Femur (tissue), 1 donor: ENCODE results near the gene TRIM71.

Experiments used
- DNase-seq: peaks from one replicate; pipeline ENCODE4 v3.0.0-alpha.2; 2017

TRIM71 gene

DNA sequence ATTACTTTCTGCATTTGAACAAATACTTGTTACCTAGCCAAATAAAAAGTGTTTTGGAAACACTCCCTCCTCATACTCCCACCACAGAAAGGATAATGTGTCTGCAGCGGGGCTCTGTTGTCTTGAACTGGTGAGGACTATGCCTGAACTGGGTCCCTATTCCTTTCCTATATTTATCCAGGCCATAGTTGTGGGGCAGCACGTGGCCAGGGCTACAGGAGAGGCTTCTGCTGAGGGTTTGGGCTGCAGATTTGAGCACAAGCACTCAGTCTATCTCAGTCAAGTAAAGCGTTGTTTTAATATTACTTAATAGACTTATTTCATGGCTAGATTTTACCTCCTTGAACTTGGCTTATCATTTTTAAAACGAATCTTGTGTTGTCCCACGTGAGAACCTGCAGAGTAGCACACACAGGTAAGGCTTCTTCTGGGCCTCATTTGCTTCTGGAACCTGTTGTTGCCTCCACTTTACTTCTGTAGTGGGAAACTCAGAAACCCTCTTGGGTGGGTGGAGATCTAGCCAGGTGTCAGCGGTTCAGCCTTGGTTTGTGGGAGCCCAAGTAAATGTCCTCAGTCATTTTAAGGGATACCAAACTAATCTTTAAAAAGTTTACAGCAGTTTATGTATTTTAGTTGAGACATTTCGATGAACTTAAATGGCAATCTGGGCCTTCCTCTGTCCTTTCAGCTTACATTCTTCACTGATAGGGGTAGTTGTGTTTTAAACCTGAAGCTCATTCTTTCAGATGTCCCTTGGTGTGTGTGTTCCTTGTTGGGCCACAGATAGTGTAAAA, 51.1 kb downstream of the TRIM71 start:
- no peak for DNase-seq

DNA sequence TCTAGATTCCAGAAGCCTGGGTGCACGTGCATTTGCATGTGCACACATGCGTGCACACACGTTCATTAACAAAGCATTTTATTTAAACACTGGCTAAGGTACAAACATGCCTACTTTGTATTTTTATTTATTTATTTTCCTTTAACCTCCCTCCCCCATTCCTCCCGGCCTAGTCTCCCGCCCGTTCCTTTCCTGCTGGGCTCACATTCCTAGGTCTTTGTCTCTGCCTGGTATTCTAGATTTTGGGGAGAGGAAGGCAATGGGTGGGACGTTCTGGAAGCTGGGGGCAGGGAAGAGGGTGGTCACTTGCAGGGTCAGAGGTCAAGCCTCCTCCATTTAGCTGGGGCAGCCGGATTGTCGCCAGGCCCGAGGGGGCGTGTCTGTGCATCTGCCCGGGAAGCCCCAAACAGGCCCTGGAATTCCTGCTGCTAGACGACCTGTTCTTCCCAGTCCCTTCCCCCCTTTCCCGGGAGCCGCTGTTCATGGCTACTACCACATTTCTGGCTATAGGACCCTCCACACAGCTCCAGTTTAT, 51.8 kb downstream of the TRIM71 start:
- no peak for DNase-seq

DNA sequence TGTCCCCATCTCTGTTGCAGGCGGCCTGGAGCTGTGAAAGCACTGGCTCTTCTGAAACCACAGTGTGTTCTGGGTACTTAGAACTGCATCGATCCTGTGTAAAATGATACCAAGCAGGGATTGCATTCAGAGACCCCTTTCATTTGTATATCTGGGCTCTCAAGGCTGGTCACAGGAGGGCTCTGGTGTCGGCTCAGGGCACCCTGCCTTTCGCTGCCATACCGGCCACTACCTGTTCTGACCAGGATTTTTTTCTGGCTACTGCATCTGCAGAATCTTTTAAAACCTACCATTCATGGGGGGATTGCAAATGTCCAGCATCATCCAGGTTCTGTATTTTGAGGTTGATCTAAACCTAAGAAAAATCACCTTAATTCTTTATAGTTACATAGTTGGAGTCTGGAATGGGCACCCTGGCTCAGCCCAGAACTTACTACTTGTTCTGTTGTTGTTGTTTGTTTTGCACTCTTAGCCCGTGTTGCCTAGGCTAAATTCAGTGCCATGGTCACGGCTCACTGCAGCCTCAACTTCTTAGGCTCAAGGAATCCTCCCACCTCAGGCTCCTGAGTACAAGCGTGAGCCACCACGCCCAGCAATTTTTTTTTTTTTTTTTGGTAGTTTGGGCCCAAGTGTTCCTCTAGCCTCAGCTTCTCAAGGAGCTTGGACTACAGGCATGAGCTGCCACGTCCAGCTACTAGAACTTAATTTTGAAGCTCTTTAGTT, 52.7 kb downstream of the TRIM71 start:
- no peak for DNase-seq

DNA sequence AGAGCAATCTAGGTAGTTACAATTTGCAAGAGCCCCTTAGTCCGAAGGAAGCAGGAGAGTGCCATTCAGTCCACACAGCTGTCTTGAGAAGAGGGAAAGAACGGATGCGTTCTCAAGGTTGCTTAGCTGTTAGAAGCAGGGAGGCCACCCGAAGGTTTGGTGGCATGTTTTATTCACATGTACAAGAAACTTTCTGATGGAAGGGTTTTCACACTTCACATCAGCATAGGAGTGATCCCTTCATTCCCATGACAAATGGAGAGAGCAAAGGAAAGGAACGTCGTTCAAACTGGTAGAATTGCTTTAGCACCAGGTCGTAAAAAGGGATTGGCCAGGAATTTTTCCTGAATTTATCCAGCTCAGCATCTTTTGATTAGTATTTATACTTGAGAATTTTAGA, 53.5 kb downstream of the TRIM71 start:
- DNase-seq = no peak

DNA sequence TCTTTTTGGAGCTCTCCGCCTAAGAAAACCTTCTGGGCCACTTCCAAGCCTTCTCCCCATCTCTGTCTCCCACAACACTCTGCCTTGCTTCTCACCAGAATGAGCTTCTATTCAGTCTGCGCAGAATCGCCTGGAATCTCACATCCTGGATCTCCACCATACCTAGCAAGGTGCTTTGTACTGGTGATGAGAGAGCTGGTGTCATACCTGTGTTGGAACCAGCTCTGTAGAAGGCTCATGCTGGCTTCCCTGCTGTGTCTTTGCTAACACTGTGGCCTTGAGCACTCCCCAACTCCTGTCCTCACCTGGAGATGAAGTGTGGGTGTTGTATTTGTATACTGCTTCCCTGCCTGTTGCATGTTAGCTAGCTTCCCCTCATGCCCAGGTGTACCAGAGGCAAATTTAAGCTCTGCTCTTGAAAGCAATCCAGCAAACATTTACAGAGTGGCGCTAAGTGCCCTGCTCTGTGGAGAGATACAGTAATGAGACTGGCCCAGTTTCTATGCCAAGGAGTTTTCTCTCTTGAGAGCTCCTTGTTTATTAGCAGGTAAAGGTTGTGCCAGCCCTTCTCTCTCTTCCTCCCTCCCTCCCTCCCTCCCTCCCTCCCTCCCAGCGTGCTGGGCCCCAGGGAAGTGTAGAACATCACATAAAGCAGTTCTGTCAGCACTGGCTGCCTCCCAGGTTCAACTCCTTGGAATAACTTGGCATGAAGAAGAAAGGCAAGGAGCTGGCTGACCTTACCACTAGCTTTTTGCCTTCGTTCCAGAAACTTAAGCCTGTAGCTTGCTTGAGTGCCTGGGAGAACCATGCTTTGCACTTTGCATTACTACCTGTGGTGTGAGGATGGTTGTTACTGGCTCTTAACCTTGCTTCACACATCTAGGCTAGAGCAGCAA, 54.9 kb downstream of the TRIM71 start:
- peak; percentile 65 for DNase-seq

DNA sequence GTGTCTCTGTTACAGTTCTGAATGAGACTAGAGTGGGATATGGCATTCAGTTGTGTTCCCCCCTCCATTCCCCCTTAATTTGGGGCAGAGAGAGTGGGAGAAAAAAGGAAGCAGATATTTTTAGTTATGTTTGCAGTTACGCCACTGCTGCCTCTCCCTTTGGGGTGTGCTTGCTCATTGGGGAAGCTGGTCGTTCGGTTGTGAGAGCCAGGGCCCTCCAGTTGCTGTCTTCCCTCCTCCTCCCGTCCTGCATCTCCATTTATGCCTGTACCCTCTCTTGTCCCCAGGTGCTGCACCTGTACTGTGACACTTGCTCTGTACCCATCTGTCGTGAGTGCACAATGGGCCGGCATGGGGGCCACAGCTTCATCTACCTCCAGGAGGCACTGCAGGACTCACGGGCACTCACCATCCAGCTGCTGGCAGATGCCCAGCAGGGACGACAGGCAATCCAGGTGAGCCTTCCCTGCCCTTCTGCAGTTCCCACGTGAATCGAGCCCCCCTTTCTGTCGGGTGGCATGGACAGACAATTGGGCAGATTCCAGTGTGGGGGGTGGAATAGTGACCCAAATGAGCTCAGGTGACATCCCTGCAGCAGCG, 55.8 kb downstream of the TRIM71 start:
- no peak for DNase-seq

GRCh38 chr3:32876920-32877319, 59.1 kb downstream of the TRIM71 start:
- DNase-seq = no peak

DNA sequence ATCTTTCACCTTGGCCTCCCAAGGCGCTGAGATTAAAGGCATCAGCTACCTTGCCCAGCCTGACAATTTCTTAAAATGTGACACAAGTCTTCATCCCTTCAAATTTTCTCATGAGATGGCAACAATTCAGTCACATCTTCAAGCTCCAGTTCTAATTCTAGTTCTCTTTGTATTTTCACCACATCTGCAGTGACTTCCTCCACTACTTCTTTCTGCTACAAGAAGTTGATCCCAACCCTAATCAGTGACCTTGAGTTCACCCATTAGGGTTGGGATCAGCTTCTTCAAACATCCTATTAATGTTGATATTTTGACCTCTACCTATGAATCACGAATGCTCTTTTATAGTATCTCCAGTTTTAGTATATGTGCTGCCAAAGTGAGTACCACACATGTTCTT, 59.8 kb downstream of the TRIM71 start:
- DNase-seq = no peak

GRCh38 chr3:32880225-32880624, 62.4 kb downstream of the TRIM71 start:
- no peak for DNase-seq

DNA sequence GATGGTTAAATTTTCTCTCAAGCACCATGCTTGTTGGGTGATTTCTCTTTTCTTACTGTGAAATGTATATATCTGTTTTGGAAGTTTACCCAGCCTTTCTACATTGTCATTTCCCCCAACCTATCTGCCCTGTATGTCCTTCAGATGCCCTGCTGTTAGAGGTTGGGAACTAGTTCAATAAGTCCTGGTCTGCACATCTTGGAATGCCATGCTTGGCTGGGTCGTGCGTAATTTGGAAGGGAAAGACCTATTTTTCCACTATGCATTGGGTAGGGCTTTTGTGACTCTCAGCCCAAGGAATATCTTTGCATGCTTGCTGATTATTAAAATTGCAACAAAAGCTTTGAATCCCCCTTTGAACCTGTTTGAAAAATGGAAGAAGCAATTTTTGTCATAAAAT, 63.8 kb downstream of the TRIM71 start:
- no peak for DNase-seq

DNA sequence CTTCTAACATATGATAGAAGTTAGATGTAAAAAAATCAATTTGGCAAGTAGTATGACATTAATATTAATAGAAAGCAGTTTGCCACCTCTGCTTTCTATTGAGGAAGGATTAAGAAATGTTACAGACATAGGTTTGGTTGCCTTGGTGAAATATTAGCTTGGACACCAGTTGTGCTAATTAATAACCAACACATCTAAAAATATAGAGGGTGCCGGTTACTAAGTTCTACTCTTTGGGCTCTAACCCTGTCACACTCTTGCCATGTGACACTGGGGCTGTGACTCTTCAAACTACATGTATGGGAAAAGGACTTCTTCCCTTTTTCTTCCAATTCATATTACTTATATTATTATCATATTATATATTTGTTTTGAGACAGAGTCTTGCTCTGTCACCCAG, 64.4 kb downstream of the TRIM71 start:
- no peak for DNase-seq

DNA sequence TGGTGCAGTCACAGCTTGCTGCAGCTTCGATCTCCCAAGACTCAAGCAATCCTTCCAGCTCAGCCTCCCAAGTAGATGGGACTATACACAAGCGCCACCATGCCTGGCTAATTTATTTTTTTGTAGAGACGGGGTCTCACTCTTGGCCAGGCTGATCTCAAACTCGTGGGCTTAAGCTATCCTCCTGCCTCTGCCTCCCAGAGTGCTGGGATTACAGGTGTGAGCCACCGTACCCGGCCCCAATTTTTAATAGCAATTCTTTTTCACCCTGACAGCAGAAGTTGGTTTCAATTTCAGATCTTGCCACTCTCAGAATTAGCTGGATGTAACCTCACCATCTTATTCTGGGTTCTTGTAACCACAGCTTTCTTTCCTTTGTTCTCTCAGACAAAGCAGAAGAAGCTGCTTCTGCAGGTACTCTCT, 64.8 kb downstream of the TRIM71 start:
- no peak for DNase-seq

- DNase-seq = no peak
These were observed 66.0 kb downstream of the TRIM71 start for GRCh38 chr3:32883817-32884216.

DNA sequence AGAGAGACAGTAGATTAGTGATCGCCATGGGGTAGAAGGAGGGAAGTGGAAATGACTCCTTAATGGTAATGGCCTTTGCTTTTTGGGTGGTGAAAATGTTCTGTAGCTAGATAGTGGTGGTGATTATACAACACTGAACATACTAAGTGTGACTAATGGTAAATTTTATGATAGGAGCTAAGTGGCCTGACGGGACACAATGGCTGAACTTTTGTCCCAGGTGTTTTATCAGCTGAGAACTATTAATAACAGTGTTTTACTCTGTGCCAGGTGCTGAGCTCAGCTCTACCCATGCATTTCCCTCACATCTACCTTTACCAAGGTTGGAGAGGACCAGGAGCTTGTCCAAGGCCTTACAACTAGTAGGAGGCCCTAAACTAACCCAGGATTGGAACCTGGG, 66.8 kb downstream of the TRIM71 start:
- DNase-seq = no peak

DNA sequence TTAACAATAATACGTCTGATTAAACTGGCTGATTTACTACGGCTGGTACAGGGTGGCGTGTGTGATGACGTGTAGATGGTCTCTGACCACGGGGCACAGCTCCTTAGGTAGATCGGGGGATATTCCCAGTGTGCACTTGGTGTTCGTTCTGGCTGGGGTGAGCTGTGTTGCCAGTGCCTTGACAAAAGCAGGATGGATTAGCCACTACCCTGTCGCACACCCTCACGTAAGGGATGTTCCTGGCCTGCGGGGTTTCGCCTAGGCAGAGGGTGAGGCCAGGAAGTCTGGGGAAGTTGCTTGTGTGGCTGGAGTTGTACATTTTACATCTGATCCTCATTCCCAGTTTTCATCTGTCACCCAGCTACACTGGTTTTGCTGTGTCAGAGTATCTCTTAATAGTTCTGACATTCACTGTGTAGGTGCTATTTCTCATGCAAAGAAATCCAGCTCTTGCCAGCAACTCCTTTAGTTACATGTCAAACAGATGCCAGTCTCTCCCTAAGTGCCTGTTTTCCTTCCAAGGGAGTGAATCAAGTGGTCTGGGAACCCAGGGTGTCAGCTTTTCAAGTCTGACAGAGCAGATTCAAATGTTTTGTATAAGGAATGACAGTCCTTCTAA, 67.6 kb downstream of the TRIM71 start:
- DNase-seq = no peak

DNA sequence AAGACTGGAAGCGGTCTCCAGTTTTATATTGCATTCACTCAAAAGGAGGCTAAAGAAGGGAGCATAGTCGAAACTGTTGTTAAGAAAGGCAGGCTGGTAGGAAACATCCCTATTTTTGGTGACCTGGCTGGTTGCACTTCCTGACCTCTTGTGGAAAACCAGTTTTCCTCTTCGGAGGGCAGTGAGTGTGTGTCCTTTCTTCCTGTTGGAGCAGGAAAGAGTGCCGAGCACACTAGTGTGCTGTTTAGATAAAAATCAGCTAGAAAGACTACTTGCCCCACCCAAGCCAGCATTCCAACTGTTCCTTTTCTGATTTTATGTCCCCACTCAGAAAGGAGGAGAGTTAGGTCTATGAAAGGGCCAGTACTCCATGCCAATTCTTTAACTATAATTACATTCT, 68.5 kb downstream of the TRIM71 start:
- DNase-seq = no peak

GRCh38 chr3:32886911-32887310, 69.1 kb downstream of the TRIM71 start:
- DNase-seq = no peak

DNA sequence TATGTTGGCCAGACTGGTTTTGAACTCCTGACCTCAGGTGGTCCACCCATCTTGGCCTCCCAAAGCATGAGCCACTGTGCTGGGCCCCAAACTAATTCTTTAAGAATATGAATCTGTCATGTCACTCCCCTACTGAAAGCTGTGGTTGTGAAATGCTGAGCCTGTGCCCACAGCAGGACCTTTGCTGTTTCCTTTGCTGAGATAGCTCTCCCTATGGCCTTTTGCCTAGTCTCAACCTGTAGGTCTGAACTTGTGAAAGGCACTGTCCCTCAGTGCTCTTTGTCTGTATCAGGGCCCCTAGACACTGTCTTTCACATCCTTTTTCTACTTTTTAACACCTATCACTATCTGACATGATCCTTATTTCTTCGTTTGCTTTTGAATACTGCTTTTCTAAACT, 70.9 kb downstream of the TRIM71 start:
- no peak for DNase-seq

- no peak for DNase-seq
These were observed 72.9 kb downstream of the TRIM71 start for GRCh38 chr3:32890420-32891276.

GRCh38 chr3:32891365-32891764, 73.6 kb downstream of the TRIM71 start:
- no peak for DNase-seq
